MM.1S (cell line): ENCODE measurements around the gene HDAC7.

Experiments used
- EZH2 ChIP-seq: fragments of 300-600 bp; sonication (generic); optimal IDR thresholded peaks from 2 replicates; pipeline ENCODE3; 2017; ENCODE audit warnings: low read depth, mild to moderate bottlenecking, antibody characterized with exemption, low read length, mixed read lengths
- EZH2phosphoT487 ChIP-seq: fragments of 300-600 bp; sonication (generic); IDR thresholded peaks from 2 replicates; pipeline ENCODE4 v1.6.1; 2018; ENCODE audit warnings: antibody characterized with exemption, low read length
- TF ChIP-seq, protein P1 (sequence below): fragments of 300-600 bp; sonication (generic); IDR thresholded peaks from 2 replicates; pipeline ENCODE4 v1.5.1; 2016; ENCODE audit warnings: antibody characterized with exemption, low read length, mixed read lengths

DNA sequence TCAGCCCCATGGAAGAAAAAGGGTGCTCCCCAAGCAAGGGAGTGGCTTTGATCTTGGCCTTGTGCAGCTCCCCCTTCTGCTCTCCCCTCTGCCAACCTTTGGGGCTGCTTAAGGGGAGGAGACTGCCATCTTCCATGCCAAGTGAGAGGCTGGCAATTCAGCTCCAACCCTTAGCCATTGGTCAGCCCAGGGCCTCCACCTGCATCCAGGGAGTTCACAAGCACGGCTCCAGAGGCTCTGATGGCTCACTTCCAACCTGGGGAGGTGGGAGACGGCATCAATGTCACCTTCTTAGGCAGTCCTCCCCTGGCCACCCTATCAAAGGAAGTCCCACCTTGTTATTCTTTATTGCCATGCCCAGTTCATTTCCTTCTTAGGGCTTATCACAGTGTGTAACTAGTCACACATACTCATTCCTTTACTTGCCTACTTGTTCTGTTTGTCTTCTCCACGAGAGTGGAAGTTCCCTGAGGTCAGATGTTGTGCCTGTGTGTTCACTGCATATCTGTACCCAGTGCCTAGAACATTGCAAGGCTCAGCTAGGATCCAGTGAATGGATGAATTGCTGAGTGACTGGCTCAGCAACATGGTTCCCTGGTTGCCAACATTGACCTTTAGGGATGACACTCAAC is 5.0 kb downstream of the HDAC7 start:
- TF ChIP-seq, protein P1, sequence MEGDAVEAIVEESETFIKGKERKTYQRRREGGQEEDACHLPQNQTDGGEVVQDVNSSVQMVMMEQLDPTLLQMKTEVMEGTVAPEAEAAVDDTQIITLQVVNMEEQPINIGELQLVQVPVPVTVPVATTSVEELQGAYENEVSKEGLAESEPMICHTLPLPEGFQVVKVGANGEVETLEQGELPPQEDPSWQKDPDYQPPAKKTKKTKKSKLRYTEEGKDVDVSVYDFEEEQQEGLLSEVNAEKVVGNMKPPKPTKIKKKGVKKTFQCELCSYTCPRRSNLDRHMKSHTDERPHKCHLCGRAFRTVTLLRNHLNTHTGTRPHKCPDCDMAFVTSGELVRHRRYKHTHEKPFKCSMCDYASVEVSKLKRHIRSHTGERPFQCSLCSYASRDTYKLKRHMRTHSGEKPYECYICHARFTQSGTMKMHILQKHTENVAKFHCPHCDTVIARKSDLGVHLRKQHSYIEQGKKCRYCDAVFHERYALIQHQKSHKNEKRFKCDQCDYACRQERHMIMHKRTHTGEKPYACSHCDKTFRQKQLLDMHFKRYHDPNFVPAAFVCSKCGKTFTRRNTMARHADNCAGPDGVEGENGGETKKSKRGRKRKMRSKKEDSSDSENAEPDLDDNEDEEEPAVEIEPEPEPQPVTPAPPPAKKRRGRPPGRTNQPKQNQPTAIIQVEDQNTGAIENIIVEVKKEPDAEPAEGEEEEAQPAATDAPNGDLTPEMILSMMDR = no peak
- TF ChIP-seq EZH2 (no peak), EZH2phosphoT487 (no peak)
